Tibial nerve (tissue), 4 donors: ENCODE data around the gene PIP4K2C.

Experiments used
- CTCF ChIP-seq, 5 experiments: fragments of 200-600 bp in 3 of 5; fragments of 450-650 bp in 2 of 5; sonication (generic) in 3 of 5; IDR thresholded peaks; one replicate each; pipeline ENCODE4 v1.5.1; 2016 to 2019; ENCODE audit warnings: antibody characterized with exemption in 5 of 5, mild to moderate bottlenecking in 3 of 5, moderate library complexity in 2 of 5
- EP300 ChIP-seq, 2 donors: sonication (generic); formaldehyde crosslinking; IDR thresholded peaks; one replicate each; pipeline ENCODE4 v1.6.1; 2017; ENCODE audit warnings: antibody characterized with exemption in 2 of 2, mild to moderate bottlenecking in 1 of 2
- POLR2A ChIP-seq, 2 donors: fragments of 450-650 bp; IDR thresholded peaks; one replicate each; pipeline ENCODE4 v1.6.1; 2017; ENCODE audit warnings: antibody characterized with exemption in 2 of 2, mild to moderate bottlenecking in 2 of 2, moderate library complexity in 2 of 2

DNA sequence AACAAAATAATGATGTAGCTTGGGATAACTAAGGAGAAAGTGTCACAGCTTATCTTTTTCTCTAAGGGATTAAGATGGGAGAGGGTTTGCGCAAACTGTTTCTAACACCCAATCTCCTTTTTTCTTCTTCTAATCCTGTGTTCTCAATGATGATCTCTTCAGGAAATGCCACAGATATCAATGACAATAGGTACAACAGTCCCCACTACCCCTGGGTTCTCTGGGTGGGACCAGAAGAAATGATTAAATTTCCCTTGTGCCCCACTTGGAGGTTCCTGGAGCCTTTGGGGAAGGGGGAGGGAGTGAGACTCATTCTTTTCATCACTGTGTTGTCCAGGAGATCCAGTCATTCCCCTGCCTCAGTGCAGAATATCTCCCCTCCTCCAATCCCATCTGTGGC is 8.6 kb upstream of the PIP4K2C start:
- TF ChIP-seq CTCF (IDR thresholded peaks at IDR 0.05), result no peak
- TF ChIP-seq EP300 (IDR thresholded peaks at IDR 0.05), result no peak
- no peak for TF ChIP-seq POLR2A (IDR thresholded peaks at IDR 0.05)
